ENCODE data around the gene SERINC5.
"Not testable (repeated sequence)": the region's sequence is repeated elsewhere in the genome, so short reads cannot be mapped to it uniquely, and the experiment has no call there.

The SERINC5 gene

GRCh38 chr5:80136798-80137197 is 119.0 kb downstream of the SERINC5 start:
- H3K9me3 ChIP-seq (replicated peaks in 1 of 2; ENCODE audit: control insufficient read depth in 2 of 2, insufficient read depth in 1 of 2, low read depth in 1 of 2, low read length in 2 of 2); H3K23ac ChIP-seq (ENCODE audit: low read depth, low read length, poor library complexity); H2BK15ac ChIP-seq (ENCODE audit: low read length); H3K36me3 ChIP-seq (replicated peaks in 1 of 2; ENCODE audit: control insufficient read depth in 2 of 2, insufficient read depth in 2 of 2, low read length in 2 of 2); H3K27me3 ChIP-seq (ENCODE audit: control insufficient read depth in 3 of 3, insufficient read depth in 3 of 3, low read depth in 1 of 3, low read length in 3 of 3); H2BK120ac ChIP-seq (ENCODE audit: low read depth, low read length); H3K4me3 ChIP-seq (ENCODE audit: low read length in 2 of 2); H3K4ac ChIP-seq (ENCODE audit: low read length); H3K4me2 ChIP-seq (ENCODE audit: insufficient read depth, low read length, poor library complexity, severe bottlenecking); H4K91ac ChIP-seq (ENCODE audit: low read depth, low read length, poor library complexity); H3K9ac ChIP-seq (ENCODE audit: low read depth, low read length, poor library complexity); DNase-seq (ENCODE audit: low spot score); H3K14ac ChIP-seq (ENCODE audit: low read length); H2AFZ ChIP-seq (ENCODE audit: low read length); H2AK5ac ChIP-seq (ENCODE audit: low read depth, low read length); H3K79me1 ChIP-seq (ENCODE audit: low read depth, low read length); H3K18ac ChIP-seq (ENCODE audit: low read length); H2BK12ac ChIP-seq (ENCODE audit: low read length); H2BK5ac ChIP-seq (ENCODE audit: low read length); H4K8ac ChIP-seq (ENCODE audit: low read depth, low read length); H3K27ac ChIP-seq (replicated peaks; ENCODE audit: low read length): not testable (repeated sequence)
- WGBS, 2 donors (ENCODE audit: extremely low coverage in 2 of 2, insufficient read length in 2 of 2, insufficient replicate concordance in 1 of 2), result no CpG with 5 or more reads among the region's 7 CpGs
- peaks cover 9 to 14% of the 10 kb centered on the region in 2 donors for H3K4me1 ChIP-seq (ENCODE audit: control insufficient read depth in 2 of 2, insufficient read depth in 1 of 2, low read depth in 1 of 2, low read length in 2 of 2)

- Histone ChIP-seq H2BK15ac (ENCODE audit: low read length) (no peak overlapping the region), H4K8ac (ENCODE audit: low read depth, low read length) (no peak overlapping the region), H3K27ac (replicated peaks; ENCODE audit: low read length) (no peak overlapping the region), H3K4me2 (ENCODE audit: insufficient read depth, low read length, poor library complexity, severe bottlenecking) (no peak overlapping the region), H3K36me3 (replicated peaks in 1 of 2; ENCODE audit: control insufficient read depth in 2 of 2, insufficient read depth in 2 of 2, low read length in 2 of 2) (no peaks in the 10 kb centered on the region), H3K27me3 (ENCODE audit: control insufficient read depth in 3 of 3, insufficient read depth in 3 of 3, low read depth in 1 of 3, low read length in 3 of 3) (no peaks in the 10 kb centered on the region), H3K4me3 (ENCODE audit: low read length in 2 of 2) (no peak overlapping the region), H2BK120ac (ENCODE audit: low read depth, low read length) (no peak overlapping the region), H3K9ac (ENCODE audit: low read depth, low read length, poor library complexity) (no peak overlapping the region), H4K91ac (ENCODE audit: low read depth, low read length, poor library complexity) (no peak overlapping the region), H2BK12ac (ENCODE audit: low read length) (no peak overlapping the region), H2AFZ (ENCODE audit: low read length) (peak overlapping the region; percentile 38), H3K9me3 (replicated peaks in 1 of 2; ENCODE audit: control insufficient read depth in 2 of 2, insufficient read depth in 1 of 2, low read depth in 1 of 2, low read length in 2 of 2) (no peaks in the 10 kb centered on the region), H3K4me1 (ENCODE audit: control insufficient read depth in 2 of 2, insufficient read depth in 1 of 2, low read depth in 1 of 2, low read length in 2 of 2) (peaks cover 4 to 5% of the 10 kb centered on the region in 2 donors), H3K23ac (ENCODE audit: low read depth, low read length, poor library complexity) (no peak overlapping the region), H3K4ac (ENCODE audit: low read length) (no peak overlapping the region), H3K79me1 (ENCODE audit: low read depth, low read length) (no peaks in the 10 kb centered on the region), H2AK5ac (ENCODE audit: low read depth, low read length) (no peak overlapping the region), H3K18ac (ENCODE audit: low read length) (no peak overlapping the region), H2BK5ac (ENCODE audit: low read length) (no peak overlapping the region), H3K14ac (ENCODE audit: low read length) (no peak overlapping the region)
- no peak for DNase-seq (ENCODE audit: low spot score)
- no CpG with 5 or more reads among the region's 3 CpGs for WGBS, 2 donors (ENCODE audit: extremely low coverage in 2 of 2, insufficient read length in 2 of 2, insufficient replicate concordance in 1 of 2)
Observed at GRCh38 chr5:80134876-80135275, 121.0 kb downstream of the SERINC5 start.

GRCh38 chr5:80129146-80129545 is 126.7 kb downstream of the SERINC5 start:
- no peak overlapping the region for H3K4me3 ChIP-seq (ENCODE audit: low read length in 2 of 2)
- H3K36me3 ChIP-seq (replicated peaks in 1 of 2; ENCODE audit: control insufficient read depth in 2 of 2, insufficient read depth in 2 of 2, low read length in 2 of 2), result no peaks in the 10 kb centered on the region
- H3K4ac ChIP-seq (ENCODE audit: low read length), result no peak overlapping the region
- no peak overlapping the region for H3K4me2 ChIP-seq (ENCODE audit: insufficient read depth, low read length, poor library complexity, severe bottlenecking)
- no peak overlapping the region for H3K27ac ChIP-seq (replicated peaks; ENCODE audit: low read length)
- no peaks in the 10 kb centered on the region for H3K79me1 ChIP-seq (ENCODE audit: low read depth, low read length)
- H3K23ac ChIP-seq (ENCODE audit: low read depth, low read length, poor library complexity), result no peak overlapping the region
- no peak overlapping the region for H2AFZ ChIP-seq (ENCODE audit: low read length)
- H3K18ac ChIP-seq (ENCODE audit: low read length), result no peak overlapping the region
- DNase-seq (ENCODE audit: low spot score), result no peak
- H3K14ac ChIP-seq (ENCODE audit: low read length), result no peak overlapping the region
- no peak overlapping the region for H2AK5ac ChIP-seq (ENCODE audit: low read depth, low read length)
- H2BK5ac ChIP-seq (ENCODE audit: low read length), result no peak overlapping the region
- no peak overlapping the region for H3K9ac ChIP-seq (ENCODE audit: low read depth, low read length, poor library complexity)
- H4K91ac ChIP-seq (ENCODE audit: low read depth, low read length, poor library complexity), result no peak overlapping the region
- no peak overlapping the region for H2BK15ac ChIP-seq (ENCODE audit: low read length)
- no peaks in the 10 kb centered on the region for H3K27me3 ChIP-seq (ENCODE audit: control insufficient read depth in 3 of 3, insufficient read depth in 3 of 3, low read depth in 1 of 3, low read length in 3 of 3)
- no peak overlapping the region for H2BK12ac ChIP-seq (ENCODE audit: low read length)
- H4K8ac ChIP-seq (ENCODE audit: low read depth, low read length), result no peak overlapping the region
- H3K4me1 ChIP-seq (ENCODE audit: control insufficient read depth in 2 of 2, insufficient read depth in 1 of 2, low read depth in 1 of 2, low read length in 2 of 2), result peaks cover 2 to 5% of the 10 kb centered on the region in 2 donors
- H3K9me3 ChIP-seq (replicated peaks in 1 of 2; ENCODE audit: control insufficient read depth in 2 of 2, insufficient read depth in 1 of 2, low read depth in 1 of 2, low read length in 2 of 2), result peaks cover 2 to 6% of the 10 kb centered on the region in 2 donors
- no peak overlapping the region for H2BK120ac ChIP-seq (ENCODE audit: low read depth, low read length)
- no CpG with 5 or more reads among the region's 5 CpGs for WGBS, 2 donors (ENCODE audit: extremely low coverage in 2 of 2, insufficient read length in 2 of 2, insufficient replicate concordance in 1 of 2)

- no peak overlapping the region for H3K4me3 ChIP-seq (ENCODE audit: low read length in 2 of 2)
- no CpG with 5 or more reads among the region's 2 CpGs for WGBS, 2 donors (ENCODE audit: extremely low coverage in 2 of 2, insufficient read length in 2 of 2, insufficient replicate concordance in 1 of 2)
Observed at GRCh38 chr5:80128141-80128540, 127.7 kb downstream of the SERINC5 start.

More at GRCh38 chr5:80128141-80128540, 127.7 kb downstream of the SERINC5 start:
- H3K14ac ChIP-seq (ENCODE audit: low read length), result no peak overlapping the region
- no peak overlapping the region for H3K9ac ChIP-seq (ENCODE audit: low read depth, low read length, poor library complexity)
- H3K4me1 ChIP-seq (ENCODE audit: control insufficient read depth in 2 of 2, insufficient read depth in 1 of 2, low read depth in 1 of 2, low read length in 2 of 2), result peaks cover 2 to 5% of the 10 kb centered on the region in 2 donors
- no peak overlapping the region for H2AK5ac ChIP-seq (ENCODE audit: low read depth, low read length)
- H3K36me3 ChIP-seq (replicated peaks in 1 of 2; ENCODE audit: control insufficient read depth in 2 of 2, insufficient read depth in 2 of 2, low read length in 2 of 2), result no peaks in the 10 kb centered on the region
- no peak overlapping the region for H2BK5ac ChIP-seq (ENCODE audit: low read length)
- no peak overlapping the region for H4K8ac ChIP-seq (ENCODE audit: low read depth, low read length)
- H2BK120ac ChIP-seq (ENCODE audit: low read depth, low read length), result no peak overlapping the region
- no peaks in the 10 kb centered on the region for H3K27me3 ChIP-seq (ENCODE audit: control insufficient read depth in 3 of 3, insufficient read depth in 3 of 3, low read depth in 1 of 3, low read length in 3 of 3)
- no peak overlapping the region for H3K18ac ChIP-seq (ENCODE audit: low read length)
- no peak overlapping the region for H3K27ac ChIP-seq (replicated peaks; ENCODE audit: low read length)
- H3K23ac ChIP-seq (ENCODE audit: low read depth, low read length, poor library complexity), result no peak overlapping the region
- no peak overlapping the region for H2AFZ ChIP-seq (ENCODE audit: low read length)
- H2BK15ac ChIP-seq (ENCODE audit: low read length), result no peak overlapping the region
- H3K4me2 ChIP-seq (ENCODE audit: insufficient read depth, low read length, poor library complexity, severe bottlenecking), result no peak overlapping the region
- no peak overlapping the region for H4K91ac ChIP-seq (ENCODE audit: low read depth, low read length, poor library complexity)
- no peak for DNase-seq (ENCODE audit: low spot score)
- H3K4ac ChIP-seq (ENCODE audit: low read length), result no peak overlapping the region
- no peaks in the 10 kb centered on the region for H3K79me1 ChIP-seq (ENCODE audit: low read depth, low read length)
- peaks cover 2 to 6% of the 10 kb centered on the region in 2 donors for H3K9me3 ChIP-seq (replicated peaks in 1 of 2; ENCODE audit: control insufficient read depth in 2 of 2, insufficient read depth in 1 of 2, low read depth in 1 of 2, low read length in 2 of 2)
- H2BK12ac ChIP-seq (ENCODE audit: low read length), result no peak overlapping the region

All from neuronal stem cell (in vitro differentiated cells).